Glutamatergic neuron (in vitro differentiated cells): ENCODE measurements around the gene C2CD2. TPM values are rescaled to one million over a fixed set of nuclear protein-coding genes. Genes with fewer than 3 reads are reported as not detected.

Source experiments
- DNase-seq: peaks from one replicate; pipeline ENCODE4 v3.0.0; 2022
- H3K27ac Mint-ChIP-seq: one replicate; pipeline ENCODE4 v1.8.0; 2020; ENCODE audit warnings: mild to moderate bottlenecking, mixed read lengths, inconsistent platforms; ENCODE audit not compliant: unreplicated experiment
- H3K27me3 Mint-ChIP-seq: one replicate; pipeline ENCODE4 v1.8.0; 2020; ENCODE audit warnings: mild to moderate bottlenecking, moderate library complexity, mixed read lengths, inconsistent platforms; ENCODE audit not compliant: unreplicated experiment
- H3K36me3 Mint-ChIP-seq: one replicate; pipeline ENCODE4 v1.8.0; 2020; ENCODE audit warnings: mild to moderate bottlenecking, mixed read lengths, inconsistent platforms; ENCODE audit not compliant: unreplicated experiment
- H3K4me1 Mint-ChIP-seq: one replicate; pipeline ENCODE4 v1.8.0; 2020; ENCODE audit warnings: mild to moderate bottlenecking, low read depth, mixed read lengths, inconsistent platforms; ENCODE audit not compliant: unreplicated experiment
- H3K4me3 Mint-ChIP-seq: one replicate; pipeline ENCODE4 v1.8.0; 2020; ENCODE audit warnings: mild to moderate bottlenecking, mixed read lengths, inconsistent platforms; ENCODE audit not compliant: unreplicated experiment
- H3K9me3 Mint-ChIP-seq: one replicate; pipeline ENCODE4 v1.8.0; 2020; ENCODE audit warnings: mild to moderate bottlenecking, moderate library complexity, mixed read lengths, inconsistent platforms; ENCODE audit not compliant: unreplicated experiment
- total RNA-seq: library from RNA; stranded (reverse); fragmentation: NEBNext Ultra II Directional; extraction: Animal tissue kit (Norgen Biotek cat#: 25700); gene quantifications from one replicate; pipeline ENCODE4 v1.2.1, GENCODE V29; 2021; ENCODE audit not compliant: unreplicated experiment
- TF ChIP-seq, protein P1 (sequence below): fragments of 200-600 bp; sonication (generic); IDR thresholded peaks from one replicate; pipeline ENCODE4 v1.5.0; 2021; ENCODE audit not compliant: partially characterized antibody, unreplicated experiment

The C2CD2 gene
- total RNA-seq, 1 donor from 2014 or later, result 0.78 TPM

DNA sequence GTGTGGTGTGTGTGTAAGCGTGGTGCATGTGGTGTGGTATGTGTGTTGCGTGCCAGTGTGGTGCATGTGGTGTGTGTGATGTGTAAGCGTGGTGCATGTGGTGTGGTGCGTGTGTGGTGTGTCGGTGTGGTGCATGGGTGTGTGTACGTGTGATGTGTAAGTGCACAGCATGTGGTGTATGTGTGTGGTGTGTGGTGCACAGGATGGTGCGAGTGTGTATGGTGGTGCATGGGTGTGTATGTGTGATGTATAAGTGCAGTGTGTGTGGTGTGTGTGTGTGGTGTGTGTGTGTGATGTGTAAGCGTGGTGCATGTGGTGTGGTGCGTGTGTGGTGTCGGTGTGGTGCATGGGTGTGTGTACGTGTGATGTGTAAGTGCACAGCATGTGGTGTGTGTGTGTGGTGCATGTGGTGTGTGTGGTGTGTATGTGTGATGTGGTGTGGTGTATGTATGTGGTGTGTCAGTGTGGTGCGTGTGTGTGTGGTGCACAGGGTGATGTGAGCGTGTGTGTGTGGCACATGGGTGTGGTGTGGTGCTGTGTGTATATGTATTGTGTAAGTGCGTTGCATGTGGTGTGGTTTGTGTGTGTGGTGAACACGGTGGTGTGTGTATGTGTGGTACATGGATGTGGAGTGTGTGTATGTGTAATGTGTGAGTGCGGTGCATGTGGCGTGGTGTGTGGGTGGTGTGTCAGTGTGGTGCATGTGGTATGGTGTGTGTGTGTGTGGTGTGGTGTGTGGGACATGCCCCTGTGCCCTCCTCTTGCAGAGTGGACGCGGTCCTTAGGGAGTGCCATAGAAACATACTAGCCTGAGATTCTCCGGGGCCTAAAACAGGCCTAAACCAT, 1.1 kb upstream of the C2CD2 start:
- Mint-ChIP-seq H3K27me3 (peaks cover 15% of the 10 kb centered on the region), H3K4me1 (peaks cover 5% of the 10 kb centered on the region), H3K36me3 (no peaks in the 10 kb centered on the region), H3K4me3 (peak overlapping the region; percentile 70), H3K9me3 (peaks cover 12% of the 10 kb centered on the region), H3K27ac (no peak overlapping the region)
- TF ChIP-seq, protein P1, sequence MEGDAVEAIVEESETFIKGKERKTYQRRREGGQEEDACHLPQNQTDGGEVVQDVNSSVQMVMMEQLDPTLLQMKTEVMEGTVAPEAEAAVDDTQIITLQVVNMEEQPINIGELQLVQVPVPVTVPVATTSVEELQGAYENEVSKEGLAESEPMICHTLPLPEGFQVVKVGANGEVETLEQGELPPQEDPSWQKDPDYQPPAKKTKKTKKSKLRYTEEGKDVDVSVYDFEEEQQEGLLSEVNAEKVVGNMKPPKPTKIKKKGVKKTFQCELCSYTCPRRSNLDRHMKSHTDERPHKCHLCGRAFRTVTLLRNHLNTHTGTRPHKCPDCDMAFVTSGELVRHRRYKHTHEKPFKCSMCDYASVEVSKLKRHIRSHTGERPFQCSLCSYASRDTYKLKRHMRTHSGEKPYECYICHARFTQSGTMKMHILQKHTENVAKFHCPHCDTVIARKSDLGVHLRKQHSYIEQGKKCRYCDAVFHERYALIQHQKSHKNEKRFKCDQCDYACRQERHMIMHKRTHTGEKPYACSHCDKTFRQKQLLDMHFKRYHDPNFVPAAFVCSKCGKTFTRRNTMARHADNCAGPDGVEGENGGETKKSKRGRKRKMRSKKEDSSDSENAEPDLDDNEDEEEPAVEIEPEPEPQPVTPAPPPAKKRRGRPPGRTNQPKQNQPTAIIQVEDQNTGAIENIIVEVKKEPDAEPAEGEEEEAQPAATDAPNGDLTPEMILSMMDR, result no peak
- DNase-seq, result no peak

DNA sequence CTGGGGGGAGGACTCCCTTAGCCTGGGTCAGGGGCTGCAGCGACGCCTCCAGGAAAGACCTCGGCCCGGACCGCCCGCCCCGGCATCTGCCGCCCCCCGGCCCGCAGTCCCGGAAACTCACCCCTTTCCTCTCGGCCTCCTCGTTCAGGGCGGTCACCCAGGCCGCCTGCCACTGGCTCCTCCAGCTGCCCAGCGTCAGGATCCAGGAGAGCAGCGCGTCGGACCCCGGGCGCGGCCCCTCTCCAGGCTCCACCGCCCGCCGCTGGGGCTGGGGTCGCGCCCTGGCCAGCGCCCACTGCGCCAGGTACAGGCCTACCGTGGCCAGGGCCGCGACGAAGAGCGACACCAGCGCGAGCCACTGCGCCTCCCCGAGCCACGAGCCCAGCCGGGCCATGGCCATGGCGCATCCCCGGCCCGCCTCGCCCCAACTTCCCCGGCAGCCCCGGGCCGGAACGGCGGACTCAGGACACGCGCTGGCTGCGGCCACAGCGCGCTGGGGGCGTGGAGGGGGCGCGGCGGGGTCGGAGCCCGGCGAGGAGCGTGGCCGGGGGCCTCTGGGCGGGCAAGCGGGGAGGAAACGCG, 478 bp downstream of the C2CD2 start:
- no peak overlapping the region for H3K4me3 Mint-ChIP-seq
- no peaks in the 10 kb centered on the region for H3K36me3 Mint-ChIP-seq
- H3K27me3 Mint-ChIP-seq, result peaks cover 15% of the 10 kb centered on the region
- TF ChIP-seq, protein P1, result no peak
- no peak overlapping the region for H3K27ac Mint-ChIP-seq
- H3K4me1 Mint-ChIP-seq, result peaks cover 5% of the 10 kb centered on the region
- peak; percentile 33 for DNase-seq
- H3K9me3 Mint-ChIP-seq, result peaks cover 12% of the 10 kb centered on the region

DNA sequence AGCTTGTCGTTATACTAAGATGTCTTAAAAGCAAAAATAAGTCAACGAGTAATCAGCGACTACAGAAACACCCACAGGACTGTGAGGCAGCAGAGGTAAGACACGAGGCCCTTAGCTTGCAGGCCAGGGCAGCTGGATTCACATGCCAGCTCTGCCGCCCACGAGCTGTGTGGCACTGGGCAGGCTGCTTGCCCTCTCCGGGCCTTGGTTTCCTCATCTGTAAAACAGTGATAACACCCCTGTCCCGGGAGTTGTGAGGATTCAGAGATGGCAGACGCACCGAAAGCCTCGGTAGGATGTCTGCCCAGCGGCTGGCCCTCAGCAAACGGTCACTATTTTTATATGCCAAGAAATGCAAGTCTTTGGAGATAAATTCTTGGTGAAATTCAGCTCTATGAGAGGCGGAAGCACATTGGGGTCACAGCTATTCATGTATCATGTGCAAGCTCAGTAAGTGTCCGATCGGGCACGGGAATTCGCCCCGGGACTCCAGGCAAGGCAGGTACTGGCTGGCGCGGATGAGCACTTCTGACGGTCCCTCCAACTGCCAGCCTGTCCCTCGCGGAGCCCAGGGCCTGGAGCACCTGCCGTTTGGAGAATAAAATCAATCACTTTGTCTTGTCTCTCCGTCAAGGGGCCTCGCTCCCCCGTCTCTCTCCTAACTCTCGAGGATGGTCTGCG, 1.1 kb downstream of the C2CD2 start:
- Mint-ChIP-seq H3K4me3 (peak overlapping the region; percentile 55), H3K27me3 (peaks cover 15% of the 10 kb centered on the region), H3K36me3 (no peaks in the 10 kb centered on the region), H3K4me1 (peaks cover 5% of the 10 kb centered on the region), H3K9me3 (peaks cover 12% of the 10 kb centered on the region), H3K27ac (no peak overlapping the region)
- no peak for DNase-seq
- TF ChIP-seq, protein P1, result no peak

DNA sequence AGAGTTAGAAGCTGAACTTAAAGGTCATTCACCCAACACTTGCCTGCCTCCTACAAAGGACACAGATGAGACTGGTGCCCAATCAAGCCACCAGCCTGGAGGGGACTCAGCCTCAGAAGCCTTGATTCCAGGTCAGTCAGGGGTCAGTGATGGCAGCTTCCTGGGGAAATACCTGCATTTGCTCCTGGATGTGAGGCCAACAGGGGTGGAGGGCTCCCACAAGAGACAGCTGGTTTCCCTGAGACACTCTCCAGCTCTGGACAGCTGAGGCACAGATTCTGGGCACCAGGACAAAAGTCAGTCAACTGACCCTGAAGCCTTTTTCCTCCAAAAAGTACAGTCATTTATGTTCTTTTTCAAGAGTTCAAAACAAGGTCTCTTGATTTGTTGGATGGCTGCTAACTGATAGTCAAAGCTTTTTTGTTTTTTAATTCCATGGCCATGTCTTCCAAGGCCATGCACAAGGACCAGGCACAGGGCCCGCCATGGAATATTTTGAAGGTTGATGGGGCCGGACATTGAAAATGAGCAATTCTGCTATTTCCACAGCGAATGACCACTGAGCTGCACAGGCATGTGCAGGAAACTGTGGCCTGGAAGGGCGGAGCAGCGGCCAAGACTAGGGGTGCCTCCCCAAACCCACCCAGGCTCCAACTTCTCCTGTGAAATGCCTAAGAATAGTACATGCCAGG, 1.8 kb downstream of the C2CD2 start:
- H3K27ac Mint-ChIP-seq, result no peak overlapping the region
- no peak for DNase-seq
- TF ChIP-seq, protein P1, result no peak

More for the DNA sequence above, 1.8 kb downstream of the C2CD2 start:
- Mint-ChIP-seq H3K36me3 (no peaks in the 10 kb centered on the region), H3K27me3 (peaks cover 13% of the 10 kb centered on the region), H3K9me3 (peaks cover 12% of the 10 kb centered on the region), H3K4me3 (peak overlapping the region; percentile 55), H3K4me1 (peaks cover 5% of the 10 kb centered on the region)
